Calu3 (cell line): ENCODE measurements around the gene TBX19. TPM values are rescaled to one million over a fixed set of nuclear protein-coding genes. Genes with fewer than 3 reads are reported as not detected.

Source experiments
- BruUV-seq: library from RNA; stranded (reverse); fragments of 400-500 nt; replicated peaks from 2 replicates; lab custom pipeline; 2021; lab: Mats Ljungman, UMichigan
- CTCF ChIA-PET: fragments of 300-600 bp; sonication (Branson Sonifier 250); formaldehyde crosslinking; loops from one replicate; lab custom pipeline; 2022; ENCODE audit warnings: antibody characterized with exemption; lab: Charles Lee
- DNase-seq: peaks from one replicate; pipeline ENCODE4 v3.0.0; 2022
- H3K27ac Mint-ChIP-seq: one replicate; pipeline ENCODE4 v1.8.0; 2022; ENCODE audit warnings: mixed read lengths; ENCODE audit not compliant: unreplicated experiment
- H3K27me3 Mint-ChIP-seq: one replicate; pipeline ENCODE4 v1.8.0; 2022; ENCODE audit warnings: mixed read lengths; ENCODE audit not compliant: unreplicated experiment
- H3K36me3 Mint-ChIP-seq: one replicate; pipeline ENCODE4 v1.8.0; 2022; ENCODE audit warnings: mild to moderate bottlenecking, moderate library complexity, mixed read lengths; ENCODE audit not compliant: insufficient read depth, unreplicated experiment
- H3K4me1 Mint-ChIP-seq: one replicate; pipeline ENCODE4 v1.8.0; 2022; ENCODE audit warnings: mild to moderate bottlenecking, low read depth, mixed read lengths; ENCODE audit not compliant: unreplicated experiment
- H3K4me3 Mint-ChIP-seq: one replicate; pipeline ENCODE4 v1.8.0; 2022; ENCODE audit warnings: mild to moderate bottlenecking, low read depth, moderate library complexity, mixed read lengths; ENCODE audit not compliant: unreplicated experiment
- H3K9me3 Mint-ChIP-seq: one replicate; pipeline ENCODE4 v1.8.0; 2022; ENCODE audit warnings: low read depth, mixed read lengths; ENCODE audit not compliant: unreplicated experiment
- CTCF ChIP-seq: fragments of 200-600 bp; IDR thresholded peaks from one replicate; pipeline ENCODE4 v1.8.0; 2022; ENCODE audit warnings: antibody characterized with exemption; ENCODE audit not compliant: unreplicated experiment
- intact Hi-C: fragments of 100-400 bp; cut with micrococcal nuclease; formaldehyde crosslinking; loops from one replicate; pipeline ENCODE4 v1.10.0; 2022; ENCODE audit not compliant: unreplicated experiment
- total RNA-seq: library from RNA; stranded (reverse); gene quantifications from 2 replicates; pipeline ENCODE4 v1.2.3, GENCODE V29; 2022

Gene TBX19
- total RNA-seq, 1 experiment from 2014 or later: 3.5 TPM

GRCh38 chr1:168273575-168273974, 7.1 kb upstream of the TBX19 start:
- H3K9me3 Mint-ChIP-seq: peaks cover 6% of the 10 kb centered on the region
- BruUV-seq: no TSS peak
- intact Hi-C loops: no loop called here

GRCh38 chr1:168279253-168279652, 1.4 kb upstream of the TBX19 start:
- no peak for TF ChIP-seq CTCF
- Mint-ChIP-seq H3K27me3 (no peaks in the 10 kb centered on the region), H3K27ac (no peak overlapping the region), H3K9me3 (peaks cover 2% of the 10 kb centered on the region), H3K36me3 (no peaks in the 10 kb centered on the region), H3K4me1 (peaks cover 9% of the 10 kb centered on the region), H3K4me3 (no peak overlapping the region)
- no TSS peak for BruUV-seq
- intact Hi-C loops: no loop called here
- CTCF ChIA-PET: no interaction called here
- no peak for DNase-seq

More at GRCh38 chr1:168273575-168273974, 7.1 kb upstream of the TBX19 start:
- Mint-ChIP-seq H3K4me1 (no peaks in the 10 kb centered on the region), H3K27me3 (no peaks in the 10 kb centered on the region), H3K27ac (no peak overlapping the region), H3K4me3 (no peak overlapping the region), H3K36me3 (no peaks in the 10 kb centered on the region)
- no peak for TF ChIP-seq CTCF
- CTCF ChIA-PET: no interaction called here
- no peak for DNase-seq

GRCh38 chr1:168281603-168282325, 1.1 kb downstream of the TBX19 start:
- H3K27ac Mint-ChIP-seq: no peak overlapping the region
- peaks cover 2% of the 10 kb centered on the region for H3K9me3 Mint-ChIP-seq
- no peak overlapping the region for H3K4me3 Mint-ChIP-seq
- H3K36me3 Mint-ChIP-seq: no peaks in the 10 kb centered on the region
- intact Hi-C loops: no loop called here
- no peaks in the 10 kb centered on the region for H3K27me3 Mint-ChIP-seq
- TF ChIP-seq CTCF: no peak
- peaks cover 34% of the 10 kb centered on the region for H3K4me1 Mint-ChIP-seq
- no peak for DNase-seq
- BruUV-seq: no TSS peak
- CTCF ChIA-PET: interaction anchor here (1.6 kb wide), 1 partner anchor 46 kb away, joined by 4 read pairs; no protein-coding TSS in a partner anchor

- peak; percentile 44 for DNase-seq
- intact Hi-C loops: no loop called here
- no peaks in the 10 kb centered on the region for H3K36me3 Mint-ChIP-seq
- peak overlapping the region; percentile 37 for H3K27ac Mint-ChIP-seq
- H3K4me3 Mint-ChIP-seq: no peak overlapping the region
- H3K4me1 Mint-ChIP-seq: peaks cover 43% of the 10 kb centered on the region
- no peak for TF ChIP-seq CTCF
- BruUV-seq: no TSS peak
- no peaks in the 10 kb centered on the region for H3K9me3 Mint-ChIP-seq
- no peaks in the 10 kb centered on the region for H3K27me3 Mint-ChIP-seq
- CTCF ChIA-PET: interaction anchor here (0.7 to 1.7 kb wide), 5 partner anchors 15 to 50 kb away, joined by 3 to 6 read pairs (median 5); no protein-coding TSS in a partner anchor
Measured at GRCh38 chr1:168285521-168285790, 4.8 kb downstream of the TBX19 start.
